Bronchial epithelial cell (primary cell): Measurements from ENCODE around the gene UPP2. TPM values are rescaled to one million over a fixed set of nuclear protein-coding genes. Genes with fewer than 3 reads are reported as not detected.
A peak's percentile ranks its signal among the peaks of the same experiment; 100 is the strongest.

Experiments used
- DNase-seq: peaks from one replicate; pipeline ENCODE4 v3.0.0-alpha.2; 2010; ENCODE audit warnings: low read depth
- FAIRE-seq: peaks from 2 replicates; lab custom pipeline; 2011; peaks lifted over from hg19 to GRCh38; lab: Jason Lieb, UNC
- H3K27me3 ChIP-seq: 2 replicates; pipeline ENCODE4 v1.5.1; 2011; ENCODE audit warnings: low read length; ENCODE audit not compliant: control insufficient read depth, insufficient read depth
- H3K36me3 ChIP-seq: 2 replicates; pipeline ENCODE4 v1.5.1; 2011; ENCODE audit warnings: low read length; ENCODE audit not compliant: control insufficient read depth, insufficient read depth
- H3K4me3 ChIP-seq: 2 replicates; pipeline ENCODE4 v1.5.1; 2011; ENCODE audit warnings: mild to moderate bottlenecking, low read depth, low read length, control low read depth
- CTCF ChIP-seq: IDR thresholded peaks from 2 replicates; pipeline ENCODE4 v1.5.1; 2011; ENCODE audit warnings: mild to moderate bottlenecking, moderate library complexity, low read length, control low read depth, inconsistent platforms; ENCODE audit not compliant: insufficient read depth, severe bottlenecking
- total RNA-seq: library from RNA; depleted of rRNA; stranded (reverse); fragments of >200 nt; gene quantifications from 2 replicates; pipeline ENCODE4 v1.2.1, GENCODE V29; 2014

The UPP2 gene
- total RNA-seq, 1 donor from 2014 or later: not detected

- no peaks in the 10 kb centered on the region for H3K36me3 ChIP-seq
- FAIRE-seq (no peak), DNase-seq (no peak)
- no peaks in the 10 kb centered on the region for H3K27me3 ChIP-seq
- no peak for TF ChIP-seq CTCF
- no peak overlapping the region for H3K4me3 ChIP-seq
These were observed 12.4 kb upstream of the UPP2 start for GRCh38 chr2:158089322-158089721.

- H3K27me3 ChIP-seq: no peaks in the 10 kb centered on the region
- DNase-seq (peak; percentile 39), FAIRE-seq (no peak)
- no peak overlapping the region for H3K4me3 ChIP-seq
- no peaks in the 10 kb centered on the region for H3K36me3 ChIP-seq
- TF ChIP-seq CTCF: no peak
These were observed 10.0 kb upstream of the UPP2 start for GRCh38 chr2:158091647-158092046.

GRCh38 chr2:158094487-158095092 lies 7.1 kb upstream of the UPP2 start:
- Histone ChIP-seq H3K36me3 (no peaks in the 10 kb centered on the region), H3K4me3 (no peak overlapping the region), H3K27me3 (no peaks in the 10 kb centered on the region)
- no peak for TF ChIP-seq CTCF
- no peak for DNase-seq
- peak; percentile 13 for FAIRE-seq

GRCh38 chr2:158095269-158095668 lies 6.4 kb upstream of the UPP2 start:
- no peak for DNase-seq
- no peaks in the 10 kb centered on the region for H3K36me3 ChIP-seq
- no peaks in the 10 kb centered on the region for H3K27me3 ChIP-seq
- no peak overlapping the region for H3K4me3 ChIP-seq
- TF ChIP-seq CTCF: no peak
- FAIRE-seq: no peak

- Histone ChIP-seq H3K27me3 (no peaks in the 10 kb centered on the region), H3K4me3 (no peak overlapping the region), H3K36me3 (no peaks in the 10 kb centered on the region)
- FAIRE-seq: no peak
- no peak for DNase-seq
- no peak for TF ChIP-seq CTCF
These were observed 5.8 kb upstream of the UPP2 start for GRCh38 chr2:158095912-158096311.

GRCh38 chr2:158097481-158097880 lies 4.2 kb upstream of the UPP2 start:
- FAIRE-seq: no peak
- no peaks in the 10 kb centered on the region for H3K36me3 ChIP-seq
- DNase-seq: no peak
- no peaks in the 10 kb centered on the region for H3K27me3 ChIP-seq
- no peak overlapping the region for H3K4me3 ChIP-seq
- no peak for TF ChIP-seq CTCF
